UCSD-AML1 (cell line): ENCODE results near the gene PTPN9.

Experiments used
- DNase-seq: peaks from one replicate; lab custom pipeline; 2025; ENCODE audit not compliant: unreplicated experiment; lab: John Stamatoyannopoulos, UW

The PTPN9 gene

GRCh38 chr15:75425966-75426500 lies 153.1 kb downstream of the PTPN9 start:
- no peak for DNase-seq

- DNase-seq, result no peak
These were observed 156.6 kb downstream of the PTPN9 start for GRCh38 chr15:75422554-75422953.

GRCh38 chr15:75420698-75421097 lies 158.4 kb downstream of the PTPN9 start:
- no peak for DNase-seq

GRCh38 chr15:75416584-75416983 lies 162.5 kb downstream of the PTPN9 start:
- no peak for DNase-seq
